ENCODE results near the gene AVPR1A.
"Not testable (repeated sequence)": the region's sequence is repeated elsewhere in the genome, so short reads cannot be mapped to it uniquely, and the experiment has no call there.

Gene AVPR1A

DNA sequence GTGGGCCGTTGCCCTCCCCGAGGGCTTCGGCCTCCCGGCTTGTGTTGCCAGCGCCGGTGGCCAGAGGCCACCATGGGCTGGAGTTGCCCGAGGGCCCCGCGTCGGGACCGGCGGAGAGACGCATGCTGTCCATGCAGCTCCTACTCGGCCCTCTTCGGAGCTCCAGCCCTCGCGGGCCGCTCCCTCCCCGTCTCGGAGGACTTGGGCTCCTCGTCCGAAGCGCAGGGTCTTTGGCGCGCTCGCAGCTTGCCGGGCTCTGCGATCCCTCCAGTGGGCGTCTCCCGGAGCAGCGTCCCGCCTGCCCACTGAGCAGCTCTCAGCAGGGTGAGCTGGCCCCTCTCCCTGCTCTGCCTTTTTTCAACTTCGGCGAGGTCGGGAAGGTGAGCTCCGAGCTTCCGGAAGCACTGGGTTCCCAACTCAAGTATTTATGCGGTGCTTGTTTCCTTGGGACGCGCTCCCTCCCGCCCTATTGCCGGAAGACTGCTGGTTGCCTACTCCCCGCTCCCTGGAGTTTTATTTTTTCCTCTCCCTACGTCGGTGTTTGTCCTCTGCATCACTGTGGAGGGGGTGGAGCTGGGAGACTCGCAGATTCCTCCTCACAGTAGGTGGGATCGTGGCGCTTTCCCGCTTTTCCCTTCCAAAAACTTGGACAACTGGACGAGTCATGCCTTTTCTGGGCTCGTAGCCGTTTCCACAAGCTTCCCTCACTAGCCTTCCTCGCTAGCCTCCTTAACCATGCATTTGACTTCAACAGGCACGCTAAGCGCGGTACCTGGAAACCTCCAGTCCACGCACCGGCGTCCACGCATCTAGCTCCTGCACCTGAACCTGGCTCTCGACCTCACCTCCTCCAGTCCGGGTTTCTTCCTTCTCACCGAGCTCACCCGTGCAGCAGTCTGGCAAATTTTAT lies at the start of gene AVPR1A:
Gene AVPR1A, minus strand, starts transcription at position 489 of the 910 bp plus-strand sequence. Its CDS starts 365 bp downstream, at position 124.
- DNase-seq (ENCODE audit: low spot score): peak; percentile 17

DNA sequence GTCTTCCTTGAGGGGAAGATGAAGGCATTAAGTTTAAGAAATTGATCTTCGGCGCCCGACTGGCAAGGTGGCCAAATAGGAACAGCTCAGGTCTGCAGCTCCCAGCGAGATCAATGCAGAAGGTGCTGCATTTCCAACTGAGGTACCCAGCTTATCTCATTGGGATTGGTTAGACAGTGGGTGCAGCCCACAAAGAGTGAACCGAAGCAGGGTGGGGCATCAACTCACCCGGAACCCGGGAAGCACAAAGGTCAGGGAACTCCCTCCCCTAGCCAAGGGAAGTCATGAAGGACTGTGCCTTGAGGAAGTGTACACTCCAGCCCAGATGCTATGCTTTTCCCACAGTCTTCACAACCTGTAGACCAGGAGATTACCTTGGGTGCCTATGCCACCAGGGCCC lies 45.2 kb upstream of the AVPR1A start:
- no peak for DNase-seq (ENCODE audit: low spot score)

DNA sequence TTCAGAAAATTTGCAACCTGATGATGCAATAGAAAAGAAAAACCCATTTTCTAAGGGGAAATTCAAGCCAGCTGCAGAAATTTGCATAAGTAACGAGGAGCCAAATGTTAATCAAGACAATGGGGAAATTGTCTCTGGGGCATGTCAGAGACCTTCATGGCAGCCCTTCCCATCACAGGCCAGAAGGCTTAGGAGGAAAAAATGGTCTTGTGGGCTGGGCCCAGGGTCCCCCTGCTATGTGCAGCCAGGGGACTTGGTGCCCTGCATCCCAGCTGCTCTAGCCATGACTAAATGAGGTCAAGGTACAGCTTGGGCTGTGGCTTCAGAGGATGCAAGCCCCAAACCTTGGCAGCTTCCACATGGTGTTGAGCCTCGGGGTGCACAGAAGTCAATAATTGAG lies 28.2 kb upstream of the AVPR1A start:
- no peak for DNase-seq (ENCODE audit: low spot score)

DNA sequence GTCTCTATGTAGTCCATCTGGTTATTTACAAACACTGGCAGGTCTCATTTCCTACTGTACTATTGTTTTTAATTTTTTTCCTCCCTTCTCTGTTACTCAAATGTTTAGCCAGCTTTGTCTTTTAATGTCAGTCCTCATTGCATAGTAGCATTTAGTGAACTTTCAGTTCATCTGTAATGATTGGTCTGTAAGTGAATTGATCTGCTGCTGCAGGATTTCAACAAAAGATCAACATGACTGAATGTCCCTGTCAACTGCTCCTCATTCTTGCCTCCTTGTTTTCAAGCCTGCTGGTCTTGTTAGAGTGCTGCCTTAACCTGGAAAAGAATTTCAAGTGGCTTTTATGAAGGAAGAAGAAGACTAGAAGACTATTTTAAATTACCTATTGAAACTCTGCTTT lies 19.3 kb upstream of the AVPR1A start:
- no peak for DNase-seq (ENCODE audit: low spot score)

DNA sequence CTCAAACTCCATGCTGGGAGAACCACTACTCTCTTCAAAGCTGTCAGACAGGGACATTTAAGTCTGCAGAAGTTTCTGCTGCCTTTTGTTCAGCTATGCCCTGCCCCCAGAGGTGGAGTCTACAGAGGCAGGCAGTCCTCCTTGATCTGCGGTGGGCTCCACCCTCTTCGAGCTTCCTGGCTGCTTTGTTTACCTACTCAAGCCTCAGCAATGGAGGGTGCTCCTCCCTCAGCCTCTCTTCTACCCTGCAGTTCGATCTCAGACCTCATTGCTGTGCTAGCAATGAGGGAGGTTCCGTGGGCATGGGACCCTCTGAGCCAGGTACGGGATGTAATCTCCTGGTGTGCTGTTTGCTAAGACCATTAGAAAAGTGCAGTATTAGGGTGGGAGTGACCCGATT lies 16.7 kb upstream of the AVPR1A start:
- DNase-seq (ENCODE audit: low spot score): not testable (repeated sequence)

DNA sequence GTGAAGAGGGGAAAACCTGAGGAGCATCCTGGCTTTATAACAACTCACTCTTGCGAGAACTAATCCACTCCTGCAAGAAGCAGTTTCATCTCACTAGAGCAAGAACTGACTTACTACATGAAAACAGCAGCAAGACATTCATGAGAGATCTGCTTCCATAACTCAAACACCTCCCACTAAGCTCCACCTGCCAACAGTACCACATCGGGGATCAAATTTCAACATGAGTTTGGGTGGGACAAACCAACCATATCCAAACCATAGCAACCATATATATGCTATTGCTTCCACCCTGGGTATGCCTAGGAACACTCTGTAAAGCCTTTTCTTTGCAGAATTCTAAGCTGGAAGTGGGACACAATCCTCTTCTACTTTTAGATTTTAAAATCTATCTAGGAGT lies 13.9 kb upstream of the AVPR1A start:
- no peak for DNase-seq (ENCODE audit: low spot score)

DNA sequence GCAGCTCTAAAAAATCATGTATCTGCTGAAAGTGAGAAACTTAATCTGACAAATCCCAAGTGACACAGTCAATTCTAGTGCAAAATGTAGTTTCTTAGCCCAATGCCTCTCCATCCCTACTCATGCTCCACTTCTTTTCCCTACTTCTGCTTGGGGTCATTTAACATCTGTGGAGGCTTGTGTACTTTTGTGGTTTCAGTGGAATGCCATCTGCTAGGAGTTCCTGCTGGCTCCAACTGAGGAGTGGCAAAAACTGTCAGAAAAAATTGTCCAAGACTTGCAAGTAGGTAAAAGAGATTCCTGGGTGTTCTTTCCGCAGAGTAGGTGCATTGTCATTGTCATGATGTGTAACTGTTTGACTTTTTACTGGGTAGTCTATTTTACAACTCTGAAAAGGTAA lies 12.5 kb upstream of the AVPR1A start:
- no peak for DNase-seq (ENCODE audit: low spot score)

DNA sequence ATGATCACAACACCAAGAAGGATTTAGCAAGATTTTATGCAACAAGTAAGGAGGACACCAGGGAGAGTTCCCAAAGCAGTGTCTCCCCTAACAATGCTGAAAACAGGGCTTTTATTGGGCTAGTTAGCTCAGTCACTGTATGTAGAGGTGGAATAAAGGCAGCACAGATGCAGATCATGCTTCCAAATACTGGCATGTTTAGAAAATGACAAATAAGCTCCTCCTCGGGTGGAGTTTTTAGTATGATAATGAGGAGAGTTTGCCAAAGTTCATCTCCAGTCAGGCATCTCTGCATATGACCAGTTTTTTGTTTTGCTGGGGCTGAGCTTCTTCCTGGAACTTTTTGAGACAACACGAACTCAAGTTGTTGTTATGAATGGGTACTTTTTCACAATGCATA lies 4.4 kb upstream of the AVPR1A start:
- no peak for DNase-seq (ENCODE audit: low spot score)

DNA sequence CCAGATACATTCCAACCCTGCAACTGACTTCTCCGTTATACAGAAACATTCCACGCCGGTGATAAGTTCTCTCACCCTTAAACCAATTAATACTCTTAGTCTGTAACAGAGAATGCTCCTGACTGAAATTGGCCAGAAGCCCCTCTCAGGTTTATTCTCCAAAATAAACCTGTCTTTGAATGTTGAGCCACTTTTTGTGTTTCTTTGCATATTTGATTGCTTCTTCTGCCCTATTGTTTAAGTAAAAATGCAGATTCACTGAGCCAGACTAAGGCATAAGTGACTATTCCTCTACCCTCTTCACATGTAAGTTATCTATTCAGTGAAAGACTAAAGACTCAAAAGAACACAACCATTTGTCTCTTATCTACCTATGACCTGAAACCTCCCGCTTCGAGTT lies 3.6 kb upstream of the AVPR1A start:
- DNase-seq (ENCODE audit: low spot score): no peak

DNA sequence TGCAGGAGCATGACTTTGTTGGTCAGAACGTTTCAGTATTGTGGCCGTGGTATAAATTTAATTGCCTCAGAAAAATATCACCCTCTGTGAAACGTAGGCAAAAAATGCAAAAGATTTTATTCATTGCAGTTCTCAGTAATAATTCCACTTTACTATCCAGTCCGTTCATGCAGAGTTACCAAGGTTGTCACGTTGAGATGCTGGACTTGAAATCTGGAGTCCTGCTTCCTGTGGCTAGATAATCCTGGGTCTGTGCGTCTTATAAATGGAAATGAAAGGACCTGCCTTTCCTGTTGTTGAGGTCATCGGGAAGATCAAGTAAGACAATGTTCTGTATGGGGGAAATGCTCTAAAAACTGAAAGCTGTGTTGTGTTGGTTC lies 1.3 kb upstream of the AVPR1A start:
- DNase-seq (ENCODE audit: low spot score): no peak

DNA sequence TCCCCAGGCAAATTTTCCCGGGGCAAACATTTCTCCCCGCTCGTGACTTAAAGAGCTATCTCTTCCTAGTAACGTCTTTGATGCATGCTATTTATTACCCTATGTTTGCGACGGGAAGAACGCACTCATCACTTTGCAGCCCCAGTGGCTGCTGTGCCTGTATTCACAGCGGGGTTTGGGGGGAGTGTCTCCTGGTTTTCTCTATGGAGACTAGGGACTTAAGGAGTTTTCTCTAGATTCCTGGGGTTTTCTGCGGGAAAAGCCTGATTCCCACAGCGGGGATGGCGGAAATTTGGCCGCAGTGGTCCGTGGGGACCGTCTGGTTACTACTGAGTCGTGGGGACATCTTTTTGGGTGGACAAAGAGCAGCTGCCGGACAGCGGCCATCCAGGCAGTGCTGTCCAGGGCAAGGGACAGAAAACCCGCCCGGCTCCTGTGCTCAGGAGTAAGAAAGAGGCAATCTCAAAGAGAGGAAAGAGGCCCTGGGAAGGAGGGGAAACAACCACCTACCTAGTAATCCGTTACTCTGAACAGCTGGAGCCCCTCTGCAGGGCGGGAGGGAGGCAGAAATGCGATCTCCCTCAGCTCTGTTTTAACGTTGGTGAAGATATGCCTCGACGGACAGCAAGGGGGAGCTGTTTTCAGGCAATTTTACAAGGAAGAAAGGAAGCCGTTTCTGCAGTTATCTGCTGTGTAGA lies 771 bp upstream of the AVPR1A start:
- peak; percentile 65 for DNase-seq (ENCODE audit: low spot score)

DNA sequence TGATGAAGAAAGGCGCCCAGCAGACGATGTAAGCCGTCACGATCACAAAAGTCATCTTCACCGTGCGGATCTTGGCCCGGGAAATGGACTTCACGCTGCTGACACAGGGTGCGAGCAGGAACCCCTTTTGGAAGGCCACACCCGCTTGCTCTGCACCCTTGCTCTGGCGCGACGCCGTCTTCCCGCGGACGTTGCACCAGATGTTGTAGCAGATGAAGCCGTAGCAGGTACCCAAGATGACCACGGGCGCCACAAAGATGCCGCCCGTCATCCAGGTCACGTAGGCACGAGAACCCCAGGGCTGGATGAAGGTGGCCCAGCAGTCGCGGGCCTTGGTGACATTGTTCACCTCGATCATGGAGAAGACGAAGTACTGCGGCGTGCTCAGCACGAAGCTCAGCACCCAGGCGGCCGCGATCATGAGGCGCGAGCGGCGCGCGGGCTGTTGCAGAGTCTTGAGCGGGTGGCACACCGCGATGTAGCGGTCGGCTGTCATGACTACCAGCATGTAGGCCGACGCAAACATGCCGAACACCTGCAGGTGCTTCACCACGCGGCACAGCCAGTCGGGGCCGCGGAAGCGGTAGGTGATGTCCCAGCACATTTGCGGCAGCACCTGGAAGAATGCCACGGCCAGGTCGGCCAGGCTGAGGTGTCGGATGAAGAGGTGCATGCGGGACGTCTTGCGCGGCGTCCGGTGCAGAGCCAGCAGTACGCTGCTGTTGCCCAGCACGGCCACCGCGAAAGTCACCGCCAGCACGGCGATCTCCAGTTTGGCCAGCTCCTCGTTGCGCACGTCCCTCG lies 890 bp downstream of the AVPR1A start:
- DNase-seq (ENCODE audit: low spot score): no peak

DNA sequence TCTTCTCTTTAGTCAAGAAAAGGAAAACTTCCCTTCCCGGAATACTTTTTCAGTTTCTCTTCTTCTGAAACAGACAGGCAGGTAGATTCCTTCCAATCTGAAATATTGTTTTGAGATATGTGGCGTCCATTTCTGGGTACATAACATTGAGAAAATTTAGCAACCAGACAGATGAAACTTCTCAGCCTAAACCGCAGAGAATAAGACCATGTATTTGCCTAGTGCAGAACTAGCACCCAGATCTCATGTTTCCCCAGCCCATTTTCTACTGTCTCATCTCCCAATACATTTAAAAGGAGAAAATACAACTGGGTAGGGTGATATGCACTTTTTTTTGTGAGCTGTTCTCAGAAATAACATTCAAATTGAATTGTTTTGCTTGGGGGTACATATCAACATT lies 6.4 kb downstream of the AVPR1A start:
- no peak for DNase-seq (ENCODE audit: low spot score)

DNA sequence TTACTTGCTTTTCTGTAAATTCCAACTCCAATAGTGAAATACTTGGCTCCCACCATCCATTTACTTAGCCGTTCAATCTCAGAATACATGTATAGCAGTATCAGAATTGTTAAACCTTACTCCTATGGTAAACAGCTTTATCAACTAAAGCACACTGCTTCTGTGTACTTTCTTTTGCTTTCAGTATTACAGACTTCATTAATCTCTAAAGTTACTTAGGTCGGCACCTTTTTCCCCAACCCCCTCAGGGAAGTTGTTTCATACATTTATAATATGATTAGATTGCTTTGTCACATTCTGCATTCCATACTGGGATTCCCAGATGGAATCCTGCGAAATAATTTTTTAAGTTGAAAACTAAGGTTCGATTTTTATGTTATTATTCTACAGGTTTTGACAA lies 12.5 kb downstream of the AVPR1A start:
- DNase-seq (ENCODE audit: low spot score): no peak

DNA sequence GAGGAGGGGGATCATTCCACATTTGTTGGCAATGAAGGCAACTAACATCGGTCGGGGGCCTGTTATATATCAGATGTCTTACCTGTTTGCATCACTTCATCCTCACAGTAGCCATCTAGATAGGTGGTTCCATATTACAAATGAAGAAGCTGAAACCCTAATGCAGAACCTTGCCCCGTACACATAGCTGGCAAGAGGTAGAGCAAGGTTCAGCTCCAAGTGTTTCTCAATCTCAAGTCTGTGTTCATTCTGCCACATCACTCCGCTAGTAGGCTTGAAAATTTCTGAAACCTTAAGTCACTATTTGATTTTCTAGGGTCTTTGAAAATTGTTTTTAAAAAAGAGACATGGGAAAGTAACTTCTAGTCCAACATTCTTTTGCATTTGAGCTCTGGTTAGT lies 17.0 kb downstream of the AVPR1A start:
- no peak for DNase-seq (ENCODE audit: low spot score)

DNA sequence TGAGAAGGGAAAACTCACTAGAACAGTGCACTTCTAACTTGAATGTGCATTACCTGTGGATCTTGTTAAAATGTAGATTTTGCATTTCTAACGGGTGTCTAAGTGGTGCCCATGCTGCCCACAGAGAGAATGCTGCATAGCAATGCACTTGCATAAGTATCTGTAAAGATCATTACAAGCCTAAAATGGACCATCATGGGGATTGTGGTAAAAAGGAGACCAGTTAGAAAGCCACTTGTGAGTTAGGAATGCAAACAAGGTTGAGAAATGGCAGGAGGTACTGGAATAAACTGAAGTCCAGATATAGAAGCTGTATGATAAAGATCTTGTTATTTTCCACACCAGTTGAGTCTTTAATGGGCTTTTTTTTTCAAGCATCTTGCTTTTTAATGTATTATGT lies 18.8 kb downstream of the AVPR1A start:
- no peak for DNase-seq (ENCODE audit: low spot score)

DNA sequence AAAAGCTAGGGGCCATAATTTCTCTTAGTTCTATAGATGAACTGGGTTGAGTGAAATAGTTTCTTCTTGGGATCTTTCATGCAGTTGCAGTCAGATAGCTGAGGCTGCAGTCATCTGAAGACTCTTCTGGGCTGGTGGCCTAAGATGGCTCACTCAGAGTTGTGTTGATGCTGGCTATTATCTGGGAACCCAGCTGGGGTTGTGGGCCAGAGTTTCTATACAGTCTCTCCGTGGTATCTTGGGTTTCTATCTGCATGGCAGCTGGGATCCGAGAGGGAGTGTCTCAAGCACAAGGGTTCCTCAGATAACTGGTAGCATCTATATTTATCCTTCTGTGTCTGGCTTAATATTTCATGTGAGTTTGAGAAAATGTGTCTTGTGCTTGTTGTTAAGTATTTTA lies 21.1 kb downstream of the AVPR1A start:
- DNase-seq (ENCODE audit: low spot score): no peak

DNA sequence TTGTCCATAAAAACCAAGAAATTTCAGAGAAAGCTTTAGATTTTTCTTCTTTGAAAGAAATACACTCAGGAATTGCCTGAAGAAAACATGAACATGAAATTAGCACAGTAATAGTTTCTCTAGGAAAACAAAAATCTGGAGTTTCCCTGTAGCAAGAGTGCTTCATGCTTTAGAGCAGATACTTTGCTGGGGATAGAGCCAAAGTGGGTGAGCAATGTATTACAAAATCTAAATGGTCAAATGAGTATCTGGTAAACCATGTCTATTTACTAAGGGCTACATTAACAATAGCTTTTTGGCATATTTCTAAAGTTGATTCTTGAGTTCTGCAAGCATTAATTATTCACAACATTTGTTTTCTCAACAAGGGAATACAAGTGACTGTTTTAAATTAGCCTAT lies 26.2 kb downstream of the AVPR1A start:
- no peak for DNase-seq (ENCODE audit: low spot score)

DNA sequence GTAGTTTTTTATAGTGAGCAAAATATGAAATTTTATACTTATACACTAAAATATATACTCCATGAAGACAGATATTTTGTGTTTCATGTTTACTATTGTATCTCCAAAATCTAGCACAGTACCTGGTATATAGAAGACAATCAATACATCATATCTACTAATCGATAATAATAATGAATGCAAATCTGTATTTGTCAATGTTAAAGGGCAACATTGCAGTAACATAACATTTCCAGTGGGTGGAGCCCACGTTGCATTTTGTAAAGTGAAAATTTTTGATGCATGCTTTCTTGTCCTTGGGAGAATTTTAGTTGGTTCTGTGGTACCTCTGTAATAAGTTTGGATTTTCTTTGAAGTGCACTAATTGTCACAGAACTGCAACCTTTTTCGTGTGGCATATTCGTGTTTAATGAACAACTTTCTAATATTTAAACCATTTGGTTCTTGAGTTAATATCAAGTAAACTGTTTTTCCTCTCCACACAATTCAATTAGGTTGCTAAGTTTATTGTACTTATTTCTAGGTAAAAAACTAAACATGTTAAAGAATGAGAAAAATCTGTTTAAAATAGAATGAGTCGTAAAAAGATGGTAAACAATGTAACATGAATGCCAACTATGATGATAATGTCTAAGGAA lies 47.4 kb downstream of the AVPR1A start:
- peak; percentile 49 for DNase-seq (ENCODE audit: low spot score)

DNA sequence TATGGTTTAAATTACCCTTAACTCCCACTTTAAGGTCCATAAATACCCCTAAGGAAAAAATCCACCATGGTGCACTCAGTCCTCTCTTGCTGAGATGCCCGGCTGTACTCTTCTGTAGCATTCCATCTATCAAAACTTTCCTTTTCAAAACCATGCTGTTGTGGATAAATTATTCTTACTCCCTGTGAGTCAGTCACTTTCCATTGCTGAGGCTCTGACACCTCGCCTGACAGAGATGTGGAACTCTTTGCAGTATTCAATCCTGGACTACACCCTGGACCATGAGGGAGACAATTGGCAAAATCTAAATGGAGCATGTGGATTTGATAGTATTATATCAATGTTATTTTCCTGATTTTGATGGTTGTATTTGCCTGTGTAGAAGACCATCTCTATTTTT lies 49.1 kb downstream of the AVPR1A start:
- DNase-seq (ENCODE audit: low spot score): no peak

DNA sequence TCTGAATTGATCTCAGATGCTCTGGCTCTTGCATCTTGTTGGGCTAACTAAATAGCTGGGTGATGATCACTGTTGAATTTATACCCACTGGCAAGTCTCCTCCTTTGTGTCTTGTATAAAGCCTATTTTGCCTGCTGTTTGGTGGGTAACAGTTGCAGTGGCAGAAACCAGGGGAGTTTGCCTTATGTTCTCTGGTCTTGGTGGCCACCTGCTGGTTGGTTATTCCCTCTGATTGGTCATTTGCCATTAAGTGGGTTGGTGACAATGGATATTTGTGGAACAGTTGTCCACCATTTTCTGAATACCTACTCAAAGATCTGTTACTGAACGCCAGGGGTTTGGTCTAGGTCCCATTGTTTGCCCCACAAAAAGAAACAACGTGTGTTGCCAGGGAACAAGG lies 52.1 kb downstream of the AVPR1A start:
- peak; percentile 19 for DNase-seq (ENCODE audit: low spot score)

DNA sequence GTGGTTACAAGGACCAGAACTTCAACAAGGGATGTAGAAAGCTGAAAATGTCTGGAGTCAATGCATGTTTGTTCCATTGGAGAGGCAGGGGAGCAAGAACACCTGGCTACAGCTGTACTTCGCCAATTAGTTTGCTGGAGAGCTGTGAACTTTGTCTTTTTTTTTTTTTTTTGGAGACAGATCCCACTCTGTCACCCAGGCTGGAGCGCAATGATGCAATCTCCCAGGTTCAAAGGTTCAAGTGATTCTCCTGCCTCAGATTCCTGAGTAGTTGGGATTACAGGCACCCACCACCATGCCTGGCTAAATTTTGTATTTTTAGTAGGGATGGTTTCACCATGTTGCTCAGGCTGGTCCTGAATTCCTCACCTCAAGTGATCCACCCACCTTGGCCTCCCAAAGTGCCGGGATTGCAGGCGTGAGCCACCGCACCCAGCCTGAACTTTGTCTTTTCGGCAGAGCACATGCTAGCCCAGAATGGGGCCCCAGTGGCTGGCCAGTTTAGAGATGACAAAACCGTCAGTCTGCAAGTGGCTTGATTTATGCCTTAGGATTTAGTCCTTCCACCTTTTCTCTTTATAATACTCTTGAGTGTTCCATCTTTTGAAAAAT lies 55.5 kb downstream of the AVPR1A start:
- DNase-seq (ENCODE audit: low spot score): no peak
